ENCODE results near the gene TSEN2. TPM values are rescaled to one million over a fixed set of nuclear protein-coding genes. Genes with fewer than 3 reads are reported as not detected.

TSEN2 gene
- total and polyA plus RNA-seq, 2 of the 4 experiments (the other 2 are of a cell fraction), result 9.5 to 14.2 TPM

GRCh38 chr3:12512534-12513118, 28.3 kb downstream of the TSEN2 start:
- Histone ChIP-seq H2AFZ (replicated peaks; ENCODE audit: low read length, poor library complexity) (no peak overlapping the region), H4K91ac (ENCODE audit: insufficient read depth, low read depth, low read length) (no peak overlapping the region), H3K14ac (replicated peaks; ENCODE audit: low read depth, low read length) (no peak overlapping the region), H3K4me3 (ENCODE audit: insufficient read depth, low read depth, low read length) (no peak overlapping the region), H3K4ac (ENCODE audit: low read depth, low read length) (no peak overlapping the region), H3K9me1 (ENCODE audit: insufficient read depth, low read length) (peaks cover 12% of the 10 kb centered on the region), H2AK9ac (replicated peaks; ENCODE audit: low read depth, low read length, poor library complexity) (no peak overlapping the region), H4K8ac (ENCODE audit: low read depth in 2 of 2, low read length in 2 of 2) (no peak overlapping the region), H3K23ac (ENCODE audit: low read depth, low read length) (no peak overlapping the region), H2BK5ac (ENCODE audit: low read depth, low read length, poor library complexity, severe bottlenecking) (no peak overlapping the region), H2BK15ac (ENCODE audit: low read depth, low read length) (no peak overlapping the region), H3K79me1 (ENCODE audit: low read depth in 1 of 2, low read length in 2 of 2) (peaks cover 0 to 5% of the 10 kb centered on the region in 2 experiments; a peak in 1 of 4 replicates), H3K27me3 (ENCODE audit: control insufficient read depth, insufficient read depth, low read length) (no peaks in the 10 kb centered on the region), H3K4me1 (ENCODE audit: control insufficient read depth, insufficient read depth, low read length) (peaks cover 9% of the 10 kb centered on the region), H3K9me3 (ENCODE audit: control insufficient read depth, insufficient read depth, low read length) (no peaks in the 10 kb centered on the region), H3K9ac (ENCODE audit: low read depth, low read length) (no peak overlapping the region), H2BK120ac (ENCODE audit: low read depth, low read length) (no peak overlapping the region), H2BK20ac (ENCODE audit: low read depth, low read length) (no peak overlapping the region), H3K18ac (ENCODE audit: low read depth, low read length) (no peak overlapping the region), H3K4me2 (ENCODE audit: low read depth, low read length) (no peak overlapping the region), H3K27ac (ENCODE audit: insufficient read depth, low read length) (no peak overlapping the region), H4K5ac (ENCODE audit: low read depth, low read length) (no peak overlapping the region), H2AK5ac (ENCODE audit: low read depth, low read length) (no peak overlapping the region), H3K56ac (ENCODE audit: extremely low read depth, insufficient read depth, low read length) (no peak overlapping the region), H4K20me1 (ENCODE audit: insufficient read depth, low read length) (peaks cover 6% of the 10 kb centered on the region; the same call in 1 of the 2 replicates), H3K36me3 (ENCODE audit: control insufficient read depth, insufficient read depth, low read length) (peaks cover 1% of the 10 kb centered on the region; the same call in 1 of the 2 replicates)
- in situ Hi-C loops (cut with MboI; ENCODE audit: low sequenced_read_pairs), result no loop called here
- no peak for TF ChIP-seq MAFK (IDR thresholded peaks at IDR 0.05; ENCODE audit: low read depth, low read length)
- no peak for TF ChIP-seq USF2 (IDR thresholded peaks at IDR 0.05; ENCODE audit: low read depth, low read length)
- TF ChIP-seq CTCF (conservative IDR thresholded peaks at IDR 0.05; ENCODE audit: low read depth, low read length), result no peak
- BruUV-seq (replicated peaks), result no TSS peak
- CTCF ChIA-PET, result no interaction called here
- DNase-seq (no peak), ATAC-seq (ENCODE audit: low read depth) (no peak)
- POLR2A ChIA-PET (ENCODE audit: unreplicated experiment), result no interaction called here
- 83% methylated on average over 1 of the region's 4 CpGs; no CpG with 5 or more reads in 1 of the 2 experiments for WGBS, 2 experiments (ENCODE audit: extremely low coverage in 2 of 2, insufficient read length in 1 of 2)
- dilution Hi-C loops (cut with HindIII; ENCODE audit: low sequenced_read_pairs, unreplicated experiment), result no loop called here
- intact Hi-C loops (cut with micrococcal nuclease), result no loop called here

Measured in IMR-90 (cell line).